B cell (primary cell): ENCODE data around the gene CDAN1. TPM values are rescaled to one million over a fixed set of nuclear protein-coding genes. Genes with fewer than 3 reads are reported as not detected.

ENCODE experiments used
- ATAC-seq: fragments of 200-7000 bp; cut with Tn5 transposase; one replicate; pipeline ENCODE4 v1.10.0; 2021; ENCODE audit warnings: low read depth, mild to moderate bottlenecking, moderate number of reproducible peaks, moderate library complexity
- CTCF ChIA-PET: fragments of 350-600 bp; sonication (Branson Sonifier 250); formaldehyde crosslinking; loops from one replicate; lab custom pipeline; 2021; ENCODE audit warnings: antibody characterized with exemption, inconsistent platforms; lab: Charles Lee
- POLR2A ChIA-PET: fragments of 350-600 bp; sonication (Branson Sonifier 250); formaldehyde crosslinking; loops from one replicate; lab custom pipeline; 2021; ENCODE audit warnings: antibody characterized with exemption; lab: Charles Lee
- DNase-seq: peaks from one replicate; pipeline ENCODE4 v3.0.0; 2013
- H2AFZ ChIP-seq: 2 replicates; pipeline ENCODE4 v1.6.1; 2012; ENCODE audit warnings: mild to moderate bottlenecking, low read depth, low read length; ENCODE audit not compliant: insufficient read depth, poor library complexity, severe bottlenecking
- H3K27ac ChIP-seq, 2 donors: 1 replicate in 1 of 2; 2 replicates in 1 of 2; pipeline ENCODE4 v1.5.1; 2012 to 2013; ENCODE audit warnings: low read length in 2 of 2, mild to moderate bottlenecking in 2 of 2, moderate library complexity in 1 of 2
- H3K27me3 ChIP-seq, 4 experiments: fragments of 200-600 bp in 1 of 4; sonication (generic) in 1 of 4; replicated peaks in 1 of 4; 1 replicate in 2 of 4; 2 replicates in 2 of 4; pipeline versions ENCODE4 v1.6.1 to v1.7.0; 2013 to 2016; ENCODE audit warnings: low read length in 3 of 4, mild to moderate bottlenecking in 2 of 4, mixed read lengths in 1 of 4, moderate library complexity in 1 of 4; ENCODE audit not compliant: insufficient read depth in 4 of 4, control insufficient read depth in 3 of 4; ENCODE audit errors: control extremely low read depth in 1 of 4
- H3K36me3 ChIP-seq, 2 experiments: replicated peaks in 1 of 2; 1 replicate in 1 of 2; 2 replicates in 1 of 2; pipeline versions ENCODE4 v1.6.1 to v1.7.1; 2013; ENCODE audit warnings: low read length in 1 of 2; ENCODE audit not compliant: insufficient read depth in 2 of 2, control insufficient read depth in 1 of 2; ENCODE audit errors: control extremely low read depth in 1 of 2, extremely low read depth in 1 of 2
- H3K4me1 ChIP-seq, 2 donors: fragments of 200-600 bp in 1 of 2; sonication (generic) in 1 of 2; 1 replicate in 1 of 2; 2 replicates in 1 of 2; pipeline versions ENCODE4 v1.5.1 to v1.6.1; 2013 to 2017; ENCODE audit warnings: low read length in 2 of 2; ENCODE audit not compliant: control insufficient read depth in 2 of 2, insufficient read depth in 2 of 2
- H3K4me2 ChIP-seq: replicated peaks from 2 replicates; pipeline ENCODE3; 2012; ENCODE audit warnings: mild to moderate bottlenecking, low read depth, low read length; ENCODE audit not compliant: poor library complexity, severe bottlenecking
- H3K4me3 ChIP-seq, 5 experiments: fragments of 200-600 bp in 1 of 5; sonication (generic) in 1 of 5; 1 replicate in 3 of 5; 2 replicates in 2 of 5; pipeline versions ENCODE4 v1.5.1 to v1.7.0; 2011 to 2016; ENCODE audit warnings: low read length in 4 of 5, mild to moderate bottlenecking in 4 of 5, low read depth in 2 of 5, control low read depth in 1 of 5, moderate library complexity in 1 of 5; ENCODE audit not compliant: insufficient read depth in 1 of 5; ENCODE audit errors: control extremely low read depth in 1 of 5, extremely low read depth in 1 of 5
- H3K79me2 ChIP-seq: fragments of 200-600 bp; sonication (generic); one replicate; pipeline ENCODE4 v1.6.0; 2016; ENCODE audit warnings: low read length; ENCODE audit not compliant: control insufficient read depth, insufficient read depth
- H3K9ac ChIP-seq: fragments of 200-600 bp; sonication (generic); 2 replicates; pipeline ENCODE4 v1.6.1; 2017; ENCODE audit warnings: mild to moderate bottlenecking, low read length, moderate library complexity
- H3K9me3 ChIP-seq, 3 donors: one replicate each; pipeline versions ENCODE4 v1.6.1 to v1.7.1; 2013; ENCODE audit warnings: low read length in 2 of 3; ENCODE audit not compliant: control insufficient read depth in 2 of 3, insufficient read depth in 1 of 3; ENCODE audit errors: control extremely low read depth in 1 of 3
- H4K20me1 ChIP-seq: 2 replicates; pipeline ENCODE4 v1.6.0; 2012; ENCODE audit warnings: mild to moderate bottlenecking, low read length; ENCODE audit not compliant: insufficient read depth, control insufficient read depth, poor library complexity, severe bottlenecking
- H3K27ac Mint-ChIP-seq: one replicate; pipeline ENCODE4 v1.8.0; 2021; ENCODE audit warnings: mixed read lengths
- H3K27me3 Mint-ChIP-seq: one replicate; pipeline ENCODE4 v1.8.0; 2021; ENCODE audit warnings: mixed read lengths
- H3K4me1 Mint-ChIP-seq: one replicate; pipeline ENCODE4 v1.8.0; 2021; ENCODE audit warnings: mixed read lengths
- H3K4me3 Mint-ChIP-seq: one replicate; pipeline ENCODE4 v1.8.0; 2021; ENCODE audit warnings: mixed read lengths
- H3K9me3 Mint-ChIP-seq: one replicate; pipeline ENCODE4 v1.8.0; 2022; ENCODE audit warnings: mixed read lengths; ENCODE audit not compliant: insufficient read depth
- CTCF ChIP-seq: fragments of 200-600 bp; IDR thresholded peaks from one replicate; pipeline ENCODE4 v1.8.0; 2022; ENCODE audit warnings: antibody characterized with exemption, mild to moderate bottlenecking
- EZH2 ChIP-seq: IDR thresholded peaks from 2 replicates; pipeline ENCODE4 v1.6.1; 2012; ENCODE audit warnings: borderline replicate concordance, low read depth, mild to moderate bottlenecking, moderate library complexity, low read length; ENCODE audit not compliant: insufficient read depth, poor library complexity, severe bottlenecking
- WGBS: methylation state at CpG from one replicate; pipeline ENCODE4 v1.1.5; 2013; ENCODE audit warnings: missing lambda C conversion rate; ENCODE audit not compliant: insufficient coverage; 5-methylcytosine and 5-hydroxymethylcytosine counted together
- intact Hi-C: fragments of 100-400 bp; cut with micrococcal nuclease; formaldehyde crosslinking; loops from one replicate; pipeline ENCODE4 v1.10.0; 2022
- polyA plus RNA-seq: library from polyadenylated mRNA; depleted of rRNA; stranded (reverse); fragments of >200 nt; gene quantifications from 2 replicates; pipeline ENCODE4 v1.2.3, GENCODE V29; 2012
- total RNA-seq, 2 donors: library from RNA; stranded (reverse); fragments of 120-200 nt in 1 of 2; gene quantifications; 1 replicate in 1 of 2; 2 replicates in 1 of 2; pipeline versions ENCODE4 v1.2.3 to v1.2.4, GENCODE V29; 2013 to 2022

The CDAN1 gene
- total and polyA plus RNA-seq, 2 donors (not counting 1 experiment from before 2014, with no cell fraction given): 11.7 to 31.8 TPM

- ATAC-seq: no peak
- no peak for DNase-seq
- Histone ChIP-seq H3K9me3 (no peaks in the 10 kb centered on the region), H3K4me1 (no peaks in the 10 kb centered on the region), H3K27ac (no peak overlapping the region), H3K27me3 (no peaks in the 10 kb centered on the region), H3K4me2 (no peak overlapping the region), H3K9ac (no peak overlapping the region), H3K79me2 (no peaks in the 10 kb centered on the region), H3K4me3 (no peak overlapping the region), H4K20me1 (no peaks in the 10 kb centered on the region), H3K36me3 (peaks cover 9 to 53% of the 10 kb centered on the region in 2 experiments), H2AFZ (no peak overlapping the region)
- POLR2A ChIA-PET: no interaction called here
- intact Hi-C loops: no loop called here
- TF ChIP-seq CTCF (no peak), EZH2 (no peak)
- Mint-ChIP-seq H3K9me3 (no peaks in the 10 kb centered on the region), H3K4me3 (no peak overlapping the region), H3K27me3 (no peaks in the 10 kb centered on the region), H3K27ac (no peak overlapping the region), H3K4me1 (no peaks in the 10 kb centered on the region)
- CTCF ChIA-PET: interaction anchor here (2.0 kb wide), 1 partner anchor 203 kb away, joined by 5 read pairs; no protein-coding TSS in a partner anchor
- 98% methylated on average over 6 of the region's 6 CpGs for WGBS
Observed at GRCh38 chr15:42724276-42724675, 12.7 kb downstream of the CDAN1 start.

DNA sequence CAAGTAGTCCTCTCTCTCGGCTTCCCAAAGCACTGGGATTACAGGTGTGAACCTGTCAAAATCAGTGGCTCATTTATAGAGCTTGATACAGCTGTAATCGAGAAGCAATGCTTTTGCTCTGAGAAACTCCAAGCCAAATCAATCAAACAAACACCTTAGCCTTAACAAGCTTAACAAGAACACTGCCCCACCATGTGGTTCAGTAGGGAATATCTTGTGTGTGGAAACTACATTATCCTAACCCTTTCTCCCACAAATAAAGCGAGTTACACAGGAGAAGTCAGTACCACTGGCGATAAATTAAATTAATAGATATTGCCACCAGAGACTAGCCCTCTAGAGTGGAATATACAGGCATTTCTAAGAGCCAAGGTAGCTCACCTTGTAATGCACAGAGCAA is 13.9 kb downstream of the CDAN1 start:
- Histone ChIP-seq H3K9me3 (no peaks in the 10 kb centered on the region), H3K4me1 (no peaks in the 10 kb centered on the region), H3K4me3 (no peak overlapping the region), H3K79me2 (no peaks in the 10 kb centered on the region), H3K27ac (no peak overlapping the region), H2AFZ (no peak overlapping the region), H4K20me1 (no peaks in the 10 kb centered on the region), H3K9ac (no peak overlapping the region), H3K27me3 (no peaks in the 10 kb centered on the region), H3K36me3 (peaks cover 9 to 48% of the 10 kb centered on the region in 2 experiments), H3K4me2 (no peak overlapping the region)
- 100% methylated on average over 1 of the region's 4 CpGs for WGBS
- ChIA-PET POLR2A (interaction anchor here (0.7 kb wide), 1 partner anchor 358 kb away, joined by 3 read pairs; no protein-coding TSS in a partner anchor), CTCF (interaction anchor here (1.2 to 2.0 kb wide), 2 partner anchors 9 to 204 kb away, joined by 3 to 5 read pairs; no protein-coding TSS in a partner anchor)
- Mint-ChIP-seq H3K9me3 (no peaks in the 10 kb centered on the region), H3K4me1 (no peaks in the 10 kb centered on the region), H3K27ac (no peak overlapping the region), H3K4me3 (no peak overlapping the region), H3K27me3 (no peaks in the 10 kb centered on the region)
- no peak for DNase-seq
- intact Hi-C loops: no loop called here
- no peak for TF ChIP-seq EZH2
- ATAC-seq: no peak
